Measurements from ENCODE around the gene ST7. TPM values are rescaled to one million over a fixed set of nuclear protein-coding genes. Genes with fewer than 3 reads are reported as not detected.

ST7 gene
- total and polyA plus RNA-seq, 2 donors (not counting 3 experiments of a cell fraction or from before 2014, with no cell fraction given), result 18.6 to 24.9 TPM

- H3K79me2 ChIP-seq (ENCODE audit: control insufficient read depth, insufficient read depth, low read length), result no peaks in the 10 kb centered on the region
- POLR2A ChIA-PET, result no interaction called here
- no peak overlapping the region for H3K4me2 ChIP-seq (ENCODE audit: insufficient read depth, low read length)
- BruUV-seq (replicated peaks), result no TSS peak
- no peak overlapping the region for H3K27ac ChIP-seq (ENCODE audit: insufficient read depth, low read depth, low read length)
- no peaks in the 10 kb centered on the region for H3K9me3 ChIP-seq (replicated peaks; ENCODE audit: control insufficient read depth, insufficient read depth, low read length)
- no peaks in the 10 kb centered on the region for H3K36me3 ChIP-seq (ENCODE audit: control insufficient read depth in 2 of 2, extremely low read depth in 1 of 2, insufficient read depth in 2 of 2, low read length in 2 of 2)
- no peak overlapping the region for H3K4me3 ChIP-seq (replicated peaks in 1 of 3; ENCODE audit: insufficient read depth in 1 of 3, low read depth in 1 of 3, low read length in 3 of 3)
- intact Hi-C loops (cut with micrococcal nuclease) (no loop called here), dilution Hi-C loops (cut with MboI; ENCODE audit: extremely low pct_ligation_motif_present, low sequenced_read_pairs) (no loop called here)
- no peaks in the 10 kb centered on the region for H4K20me1 ChIP-seq (replicated peaks; ENCODE audit: control insufficient read depth, extremely low read depth, insufficient read depth, low read length)
- CTCF ChIA-PET, result no interaction called here
- no peak overlapping the region for H2AFZ ChIP-seq (ENCODE audit: low read depth, low read length)
- H3K27me3 ChIP-seq (ENCODE audit: control insufficient read depth in 2 of 2, insufficient read depth in 2 of 2, low read length in 2 of 2), result peaks cover 0 to 3% of the 10 kb centered on the region in 2 experiments
- H3K9me1 ChIP-seq (replicated peaks; ENCODE audit: control insufficient read depth, extremely low read depth, insufficient read depth, low read length), result no peaks in the 10 kb centered on the region
- H3K4me1 ChIP-seq (ENCODE audit: control insufficient read depth, extremely low read depth, insufficient read depth, low read length), result no peaks in the 10 kb centered on the region
- H3K9ac ChIP-seq (replicated peaks; ENCODE audit: extremely low read depth, insufficient read depth, low read length), result no peak overlapping the region
- FAIRE-seq, result no peak
- DNase-seq (ENCODE audit: low read depth, low spot score), result no peak
- no peak for TF ChIP-seq POLR2AphosphoS5 (IDR thresholded peaks at IDR 0.05; ENCODE audit: insufficient read depth, low read depth, low read length)
- no peak for TF ChIP-seq EZH2 (IDR thresholded peaks at IDR 0.05; ENCODE audit: borderline replicate concordance, low read depth, low read length, severe bottlenecking)
- TF ChIP-seq GATA2 (IDR thresholded peaks at IDR 0.05; ENCODE audit: insufficient read depth, insufficient read length, low read depth, low read length), result no peak
- TF ChIP-seq JUN (IDR thresholded peaks at IDR 0.05; ENCODE audit: borderline replicate concordance, insufficient read depth, insufficient read length, low read depth), result no peak
- TF ChIP-seq MAX (IDR thresholded peaks at IDR 0.05; ENCODE audit: insufficient read depth, insufficient read length), result no peak
- TF ChIP-seq CTCF (IDR thresholded peaks at IDR 0.05; ENCODE audit: extremely low read depth in 1 of 2, insufficient read depth in 1 of 2, low read depth in 1 of 2, low read length in 2 of 2), result no peak
These were observed 324.7 kb downstream of the ST7 start for GRCh38 chr7:117278040-117278439.

All from endothelial cell of umbilical vein (primary cell).